Measurements from ENCODE around the gene ATXN2.
"Not testable (repeated sequence)": the region's sequence is repeated elsewhere in the genome, so short reads cannot be mapped to it uniquely, and the experiment has no call there.

Gene ATXN2

GRCh38 chr12:111412830-111413441 is 186.2 kb downstream of the ATXN2 start:
- DNase-seq: no peak

- DNase-seq: no peak
Measured at GRCh38 chr12:111412007-111412829, 186.9 kb downstream of the ATXN2 start.

GRCh38 chr12:111411185-111411764 is 187.8 kb downstream of the ATXN2 start:
- no peak for DNase-seq

- no peak for DNase-seq
Measured at GRCh38 chr12:111410431-111411184, 188.5 kb downstream of the ATXN2 start.

GRCh38 chr12:111409780-111410430 is 189.2 kb downstream of the ATXN2 start:
- peak; percentile 30 for DNase-seq

- no peak for DNase-seq
Measured at GRCh38 chr12:111409403-111409779, 189.7 kb downstream of the ATXN2 start.

GRCh38 chr12:111408686-111409402 is 190.3 kb downstream of the ATXN2 start:
- no peak for DNase-seq

GRCh38 chr12:111408116-111408440 is 191.0 kb downstream of the ATXN2 start:
- DNase-seq: no peak

GRCh38 chr12:111407377-111408115 is 191.6 kb downstream of the ATXN2 start:
- no peak for DNase-seq

GRCh38 chr12:111406474-111407376 is 192.4 kb downstream of the ATXN2 start:
- DNase-seq: peak; percentile 57

- DNase-seq: peak; percentile 69
Measured at GRCh38 chr12:111405859-111406473, 193.1 kb downstream of the ATXN2 start, which contains the start of gene SH2B3. SH2B3 (plus strand) TSS chr12:111405923; CDS start chr12:111418146, 12,223 bp downstream.

- peak; percentile 96 for DNase-seq
Measured at GRCh38 chr12:111405149-111405858, 193.8 kb downstream of the ATXN2 start.

GRCh38 chr12:111404362-111405148 is 194.6 kb downstream of the ATXN2 start:
- peak; percentile 66 for DNase-seq

GRCh38 chr12:111402490-111402824 is 196.7 kb downstream of the ATXN2 start:
- not testable (repeated sequence) for DNase-seq

Measured in CD4-positive, alpha-beta T cell treated with Interleukin-4 for 4 hours (primary cell).